Body of pancreas (tissue), 4 donors: Measurements from ENCODE around the gene PGA3.

Experiments used
- CTCF ChIP-seq, 7 experiments: fragments of 450-650 bp in 4 of 7; fragments of 200-600 bp in 3 of 7; sonication (generic) in 3 of 7; IDR thresholded peaks; one replicate each; pipeline ENCODE4 v1.5.1; 2016 to 2019; ENCODE audit warnings: antibody characterized with exemption in 7 of 7
- POLR2A ChIP-seq, 3 donors: fragments of 450-650 bp; IDR thresholded peaks; one replicate each; pipeline ENCODE4 v1.6.1; 2016; ENCODE audit warnings: antibody characterized with exemption in 3 of 3, mild to moderate bottlenecking in 2 of 3

- no peak for TF ChIP-seq CTCF (IDR thresholded peaks at IDR 0.05)
- TF ChIP-seq POLR2A (IDR thresholded peaks at IDR 0.05), result no peak
Measured at GRCh38 chr11:61153593-61154095, 49.7 kb upstream of the PGA3 start.
